HepG2 (cell line): ENCODE data around the gene RITA1. TPM values are rescaled to one million over a fixed set of nuclear protein-coding genes. Genes with fewer than 3 reads are reported as not detected.
A peak's percentile ranks its signal among the peaks of the same experiment; 100 is the strongest.

Source experiments
- CENPT ChIP-seq: sonication (generic); formaldehyde crosslinking; IDR thresholded peaks from 2 replicates; pipeline ENCODE4 v1.8.0; 2022; ENCODE audit warnings: low read depth, mild to moderate bottlenecking, moderate library complexity, missing genetic modification reagents
- FOXA3 ChIP-seq: IDR thresholded peaks from 2 replicates; pipeline ENCODE4 v1.6.1; 2016; ENCODE audit warnings: missing genetic modification reagents, missing compliant biosample characterization
- HMG20B ChIP-seq: conservative IDR thresholded peaks from 2 replicates; pipeline ENCODE4 v1.6.1; 2016; ENCODE audit warnings: missing genetic modification reagents, missing compliant biosample characterization
- HNRNPK ChIP-seq: fragments of 200-400 bp; formaldehyde crosslinking; IDR thresholded peaks from 2 replicates; pipeline ENCODE4 v1.6.1; 2018; ENCODE audit warnings: low read length, low read depth, moderate library complexity, mild to moderate bottlenecking; ENCODE audit not compliant: poor library complexity, severe bottlenecking
- PAX8 ChIP-seq: sonication (generic); formaldehyde crosslinking; IDR thresholded peaks from 2 replicates; pipeline ENCODE4 v1.8.0; 2022; ENCODE audit warnings: mild to moderate bottlenecking, missing genetic modification reagents, borderline replicate concordance
- RXRB ChIP-seq: IDR thresholded peaks from 2 replicates; pipeline ENCODE4 v1.6.1; 2016; ENCODE audit warnings: borderline replicate concordance, missing genetic modification reagents, missing compliant biosample characterization
- SOX5 ChIP-seq: IDR thresholded peaks from 2 replicates; pipeline ENCODE4 v1.6.1; 2016; ENCODE audit warnings: borderline replicate concordance
- TAF15 ChIP-seq: fragments of 200-400 bp; formaldehyde crosslinking; IDR thresholded peaks from one replicate; pipeline ENCODE4 v1.6.1; 2018; ENCODE audit warnings: mild to moderate bottlenecking, low read depth, low read length; ENCODE audit not compliant: poor library complexity, severe bottlenecking
- ZNF101 ChIP-seq: sonication (generic); formaldehyde crosslinking; IDR thresholded peaks from 2 replicates; pipeline ENCODE4 v1.4.0; 2020; ENCODE audit warnings: mild to moderate bottlenecking, low read depth, missing genetic modification reagents, borderline replicate concordance
- ZNF207 ChIP-seq: fragments of 450-650 bp; IDR thresholded peaks from 2 replicates; pipeline ENCODE4 v1.6.1; 2016; ENCODE audit warnings: antibody characterized with exemption, borderline replicate concordance
- ZNF44 ChIP-seq: sonication (generic); formaldehyde crosslinking; IDR thresholded peaks from 2 replicates; pipeline ENCODE4 v1.5.1; 2020; ENCODE audit warnings: mild to moderate bottlenecking, missing genetic modification reagents
- ZNF558 ChIP-seq: sonication (generic); formaldehyde crosslinking; IDR thresholded peaks from 2 replicates; pipeline ENCODE4 v1.9.0; 2022; ENCODE audit warnings: mild to moderate bottlenecking, missing genetic modification reagents, borderline replicate concordance
- ZNF644 ChIP-seq: IDR thresholded peaks from 2 replicates; pipeline ENCODE4 v1.6.1; 2016; ENCODE audit warnings: low read depth
- polyA plus RNA-seq, 8 experiments: library from polyadenylated mRNA; depleted of rRNA in 3 of 8; stranded (reverse) in 7 of 8; unstranded in 1 of 8; fragments of >200 nt; fragmentation: Illumina TruSeq in 4 of 8; extraction: Trizol in 4 of 8; gene quantifications; 2 replicates each; pipeline versions ENCODE4 v1.2.1 to v1.2.3, GENCODE V29; 2011 to 2016; ENCODE audit warnings: low read depth in 4 of 8, missing spikeins in 1 of 8, mixed read lengths in 1 of 8; ENCODE audit not compliant: insufficient read depth in 1 of 8
- total RNA-seq, 5 experiments: library from RNA; depleted of rRNA; stranded (reverse); fragments of >200 nt; fragmentation: Illumina TruSeq; extraction: Trizol; gene quantifications; 2 replicates each; pipeline ENCODE4 v1.2.3, GENCODE V29; 2016; ENCODE audit warnings: low read depth in 1 of 5
- TF ChIP-seq, protein P1 (sequence below): sonication (generic); formaldehyde crosslinking; IDR thresholded peaks from 2 replicates; pipeline ENCODE4 v1.9.0; 2021; ENCODE audit warnings: mild to moderate bottlenecking, missing genetic modification reagents
- TF ChIP-seq, protein P2 (sequence below): sonication (generic); formaldehyde crosslinking; IDR thresholded peaks from 2 replicates; pipeline ENCODE4 v1.4.0; 2020; ENCODE audit warnings: missing genetic modification reagents
- TF ChIP-seq, protein P3 (sequence below): sonication (generic); formaldehyde crosslinking; IDR thresholded peaks from 2 replicates; pipeline ENCODE4 v1.4.0; 2020; ENCODE audit warnings: mild to moderate bottlenecking, low read depth, missing genetic modification reagents

Gene RITA1
- total and polyA plus RNA-seq, 2 of the 13 experiments (the other 11 are each of a cell fraction or from before 2014, with no cell fraction given) = 12.4 to 28.9 TPM

DNA sequence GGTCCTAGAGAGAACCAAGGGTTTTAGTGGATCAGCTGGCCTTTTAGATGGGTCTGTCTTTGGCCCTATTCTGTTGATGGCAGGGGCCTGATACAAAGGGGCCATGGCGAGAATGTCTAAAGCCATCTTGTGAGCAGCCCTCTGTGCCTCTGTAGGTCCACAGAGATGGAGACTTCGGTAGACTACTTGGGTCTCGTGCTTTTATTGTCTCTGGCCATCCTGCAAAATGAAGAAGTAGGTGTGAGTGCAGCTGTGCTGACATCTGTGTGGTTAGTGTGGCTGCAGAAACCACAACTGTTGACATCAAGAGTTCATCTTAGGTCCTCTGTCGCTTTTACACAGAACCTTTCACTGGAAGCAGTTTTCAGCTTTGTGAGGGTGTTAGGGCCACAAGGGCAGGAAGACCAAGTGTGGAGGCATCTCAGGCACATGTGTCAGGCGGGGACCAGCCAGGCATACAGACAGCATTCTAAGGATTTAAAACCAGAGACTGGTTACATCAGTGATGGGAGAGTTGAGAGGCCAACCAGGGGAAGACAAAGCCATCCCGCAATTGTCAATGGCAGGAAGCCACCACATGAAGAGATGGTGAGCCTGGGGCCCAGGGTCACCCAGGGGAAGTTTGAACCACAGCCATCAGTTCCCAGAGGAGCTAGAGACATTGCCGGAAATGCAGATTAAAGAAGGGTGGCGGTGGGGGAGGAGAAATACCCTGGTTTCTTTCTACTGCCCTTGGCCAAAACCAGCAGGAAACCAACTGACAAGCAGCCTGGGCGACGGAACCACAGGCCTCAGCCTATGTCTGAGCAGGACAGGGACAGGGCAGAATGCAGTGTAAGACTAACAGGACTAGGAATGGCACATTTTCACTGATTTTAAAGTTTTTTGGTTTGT, 22.8 kb downstream of the RITA1 start (continued):
- TF ChIP-seq, protein P1, sequence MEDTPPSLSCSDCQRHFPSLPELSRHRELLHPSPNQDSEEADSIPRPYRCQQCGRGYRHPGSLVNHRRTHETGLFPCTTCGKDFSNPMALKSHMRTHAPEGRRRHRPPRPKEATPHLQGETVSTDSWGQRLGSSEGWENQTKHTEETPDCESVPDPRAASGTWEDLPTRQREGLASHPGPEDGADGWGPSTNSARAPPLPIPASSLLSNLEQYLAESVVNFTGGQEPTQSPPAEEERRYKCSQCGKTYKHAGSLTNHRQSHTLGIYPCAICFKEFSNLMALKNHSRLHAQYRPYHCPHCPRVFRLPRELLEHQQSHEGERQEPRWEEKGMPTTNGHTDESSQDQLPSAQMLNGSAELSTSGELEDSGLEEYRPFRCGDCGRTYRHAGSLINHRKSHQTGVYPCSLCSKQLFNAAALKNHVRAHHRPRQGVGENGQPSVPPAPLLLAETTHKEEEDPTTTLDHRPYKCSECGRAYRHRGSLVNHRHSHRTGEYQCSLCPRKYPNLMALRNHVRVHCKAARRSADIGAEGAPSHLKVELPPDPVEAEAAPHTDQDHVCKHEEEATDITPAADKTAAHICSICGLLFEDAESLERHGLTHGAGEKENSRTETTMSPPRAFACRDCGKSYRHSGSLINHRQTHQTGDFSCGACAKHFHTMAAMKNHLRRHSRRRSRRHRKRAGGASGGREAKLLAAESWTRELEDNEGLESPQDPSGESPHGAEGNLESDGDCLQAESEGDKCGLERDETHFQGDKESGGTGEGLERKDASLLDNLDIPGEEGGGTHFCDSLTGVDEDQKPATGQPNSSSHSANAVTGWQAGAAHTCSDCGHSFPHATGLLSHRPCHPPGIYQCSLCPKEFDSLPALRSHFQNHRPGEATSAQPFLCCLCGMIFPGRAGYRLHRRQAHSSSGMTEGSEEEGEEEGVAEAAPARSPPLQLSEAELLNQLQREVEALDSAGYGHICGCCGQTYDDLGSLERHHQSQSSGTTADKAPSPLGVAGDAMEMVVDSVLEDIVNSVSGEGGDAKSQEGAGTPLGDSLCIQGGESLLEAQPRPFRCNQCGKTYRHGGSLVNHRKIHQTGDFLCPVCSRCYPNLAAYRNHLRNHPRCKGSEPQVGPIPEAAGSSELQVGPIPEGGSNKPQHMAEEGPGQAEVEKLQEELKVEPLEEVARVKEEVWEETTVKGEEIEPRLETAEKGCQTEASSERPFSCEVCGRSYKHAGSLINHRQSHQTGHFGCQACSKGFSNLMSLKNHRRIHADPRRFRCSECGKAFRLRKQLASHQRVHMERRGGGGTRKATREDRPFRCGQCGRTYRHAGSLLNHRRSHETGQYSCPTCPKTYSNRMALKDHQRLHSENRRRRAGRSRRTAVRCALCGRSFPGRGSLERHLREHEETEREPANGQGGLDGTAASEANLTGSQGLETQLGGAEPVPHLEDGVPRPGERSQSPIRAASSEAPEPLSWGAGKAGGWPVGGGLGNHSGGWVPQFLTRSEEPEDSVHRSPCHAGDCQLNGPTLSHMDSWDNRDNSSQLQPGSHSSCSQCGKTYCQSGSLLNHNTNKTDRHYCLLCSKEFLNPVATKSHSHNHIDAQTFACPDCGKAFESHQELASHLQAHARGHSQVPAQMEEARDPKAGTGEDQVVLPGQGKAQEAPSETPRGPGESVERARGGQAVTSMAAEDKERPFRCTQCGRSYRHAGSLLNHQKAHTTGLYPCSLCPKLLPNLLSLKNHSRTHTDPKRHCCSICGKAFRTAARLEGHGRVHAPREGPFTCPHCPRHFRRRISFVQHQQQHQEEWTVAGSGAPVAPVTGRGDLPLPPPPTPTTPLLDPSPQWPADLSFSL (CRISPR knock-in tag) = no peak
- TF ChIP-seq ZNF207 (no peak), CENPT (no peak), PAX8 (CRISPR knock-in tag) (no peak), ZNF558 (CRISPR knock-in tag) (no peak), RXRB (CRISPR knock-in tag) (0 out of 2 replicates have a peak, but pooled peaks have one; percentile 7), HMG20B (CRISPR knock-in tag) (no peak), ZNF101 (no peak), TAF15 (no peak), FOXA3 (no peak), SOX5 (CRISPR knock-in tag) (peak; percentile 36; the same call in 1 of the 2 replicates), ZNF644 (0 out of 2 replicates have a peak, but pooled peaks have one; percentile 8), ZNF44 (no peak), HNRNPK (no peak)
- TF ChIP-seq, protein P2, sequence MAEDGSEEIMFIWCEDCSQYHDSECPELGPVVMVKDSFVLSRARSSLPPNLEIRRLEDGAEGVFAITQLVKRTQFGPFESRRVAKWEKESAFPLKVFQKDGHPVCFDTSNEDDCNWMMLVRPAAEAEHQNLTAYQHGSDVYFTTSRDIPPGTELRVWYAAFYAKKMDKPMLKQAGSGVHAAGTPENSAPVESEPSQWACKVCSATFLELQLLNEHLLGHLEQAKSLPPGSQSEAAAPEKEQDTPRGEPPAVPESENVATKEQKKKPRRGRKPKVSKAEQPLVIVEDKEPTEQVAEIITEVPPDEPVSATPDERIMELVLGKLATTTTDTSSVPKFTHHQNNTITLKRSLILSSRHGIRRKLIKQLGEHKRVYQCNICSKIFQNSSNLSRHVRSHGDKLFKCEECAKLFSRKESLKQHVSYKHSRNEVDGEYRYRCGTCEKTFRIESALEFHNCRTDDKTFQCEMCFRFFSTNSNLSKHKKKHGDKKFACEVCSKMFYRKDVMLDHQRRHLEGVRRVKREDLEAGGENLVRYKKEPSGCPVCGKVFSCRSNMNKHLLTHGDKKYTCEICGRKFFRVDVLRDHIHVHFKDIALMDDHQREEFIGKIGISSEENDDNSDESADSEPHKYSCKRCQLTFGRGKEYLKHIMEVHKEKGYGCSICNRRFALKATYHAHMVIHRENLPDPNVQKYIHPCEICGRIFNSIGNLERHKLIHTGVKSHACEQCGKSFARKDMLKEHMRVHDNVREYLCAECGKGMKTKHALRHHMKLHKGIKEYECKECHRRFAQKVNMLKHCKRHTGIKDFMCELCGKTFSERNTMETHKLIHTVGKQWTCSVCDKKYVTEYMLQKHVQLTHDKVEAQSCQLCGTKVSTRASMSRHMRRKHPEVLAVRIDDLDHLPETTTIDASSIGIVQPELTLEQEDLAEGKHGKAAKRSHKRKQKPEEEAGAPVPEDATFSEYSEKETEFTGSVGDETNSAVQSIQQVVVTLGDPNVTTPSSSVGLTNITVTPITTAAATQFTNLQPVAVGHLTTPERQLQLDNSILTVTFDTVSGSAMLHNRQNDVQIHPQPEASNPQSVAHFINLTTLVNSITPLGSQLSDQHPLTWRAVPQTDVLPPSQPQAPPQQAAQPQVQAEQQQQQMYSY (CRISPR knock-in tag) = no peak
- TF ChIP-seq, protein P3, sequence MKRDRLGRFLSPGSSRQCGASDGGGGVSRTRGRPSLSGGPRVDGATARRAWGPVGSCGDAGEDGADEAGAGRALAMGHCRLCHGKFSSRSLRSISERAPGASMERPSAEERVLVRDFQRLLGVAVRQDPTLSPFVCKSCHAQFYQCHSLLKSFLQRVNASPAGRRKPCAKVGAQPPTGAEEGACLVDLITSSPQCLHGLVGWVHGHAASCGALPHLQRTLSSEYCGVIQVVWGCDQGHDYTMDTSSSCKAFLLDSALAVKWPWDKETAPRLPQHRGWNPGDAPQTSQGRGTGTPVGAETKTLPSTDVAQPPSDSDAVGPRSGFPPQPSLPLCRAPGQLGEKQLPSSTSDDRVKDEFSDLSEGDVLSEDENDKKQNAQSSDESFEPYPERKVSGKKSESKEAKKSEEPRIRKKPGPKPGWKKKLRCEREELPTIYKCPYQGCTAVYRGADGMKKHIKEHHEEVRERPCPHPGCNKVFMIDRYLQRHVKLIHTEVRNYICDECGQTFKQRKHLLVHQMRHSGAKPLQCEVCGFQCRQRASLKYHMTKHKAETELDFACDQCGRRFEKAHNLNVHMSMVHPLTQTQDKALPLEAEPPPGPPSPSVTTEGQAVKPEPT (CRISPR knock-in tag) = no peak
